ENCODE data around the gene UPP1. TPM values are rescaled to one million over a fixed set of nuclear protein-coding genes. Genes with fewer than 3 reads are reported as not detected.

UPP1 gene
- total and polyA plus RNA-seq, 2 donors (not counting 1 experiment from before 2014, with no cell fraction given): 5.8 to 8.0 TPM

DNA sequence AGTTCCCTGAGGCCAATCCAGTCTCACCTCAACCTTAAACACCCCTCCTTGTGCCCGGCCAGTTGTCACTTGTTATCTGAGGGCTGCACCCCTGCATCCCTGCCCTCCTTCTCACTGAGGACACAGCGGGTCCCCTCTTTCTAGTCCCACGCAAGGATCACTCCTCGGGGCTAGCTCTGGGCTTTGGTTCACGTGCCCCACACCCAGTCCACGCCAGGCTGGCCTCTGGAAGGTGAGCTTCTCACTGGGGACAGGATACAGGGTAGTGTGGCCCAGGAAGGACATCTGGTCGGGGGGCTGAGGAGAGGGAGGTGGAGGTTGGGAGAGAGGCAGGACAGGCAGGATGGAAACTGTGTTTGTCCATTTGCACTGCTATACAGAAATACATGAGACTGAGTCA, 25.5 kb downstream of the UPP1 start:
- POLR2A ChIA-PET: no interaction called here
- no peak overlapping the region for H3K9ac ChIP-seq (ENCODE audit: low read length)
- H3K36me3 ChIP-seq (replicated peaks in 1 of 2; ENCODE audit: control extremely low read depth in 1 of 2, control insufficient read depth in 1 of 2, extremely low read depth in 1 of 2, insufficient read depth in 2 of 2, low read length in 1 of 2): no peaks in the 10 kb centered on the region
- ATAC-seq (ENCODE audit: low read depth): no peak
- H3K79me2 ChIP-seq (ENCODE audit: control insufficient read depth, insufficient read depth, low read length): no peaks in the 10 kb centered on the region
- peaks cover 3% of the 10 kb centered on the region for H3K27me3 Mint-ChIP-seq
- H3K4me3 Mint-ChIP-seq: no peak overlapping the region
- no peaks in the 10 kb centered on the region for H4K20me1 ChIP-seq (ENCODE audit: control insufficient read depth, insufficient read depth, low read length, poor library complexity, severe bottlenecking)
- H3K27ac Mint-ChIP-seq: no peak overlapping the region
- H3K4me1 Mint-ChIP-seq: peaks cover 4% of the 10 kb centered on the region
- H3K9me3 ChIP-seq (ENCODE audit: control extremely low read depth in 1 of 3, control insufficient read depth in 2 of 3, insufficient read depth in 1 of 3, low read length in 2 of 3): no peaks in the 10 kb centered on the region
- no peak overlapping the region for H2AFZ ChIP-seq (ENCODE audit: insufficient read depth, low read depth, low read length, poor library complexity, severe bottlenecking)
- TF ChIP-seq, protein P1, sequence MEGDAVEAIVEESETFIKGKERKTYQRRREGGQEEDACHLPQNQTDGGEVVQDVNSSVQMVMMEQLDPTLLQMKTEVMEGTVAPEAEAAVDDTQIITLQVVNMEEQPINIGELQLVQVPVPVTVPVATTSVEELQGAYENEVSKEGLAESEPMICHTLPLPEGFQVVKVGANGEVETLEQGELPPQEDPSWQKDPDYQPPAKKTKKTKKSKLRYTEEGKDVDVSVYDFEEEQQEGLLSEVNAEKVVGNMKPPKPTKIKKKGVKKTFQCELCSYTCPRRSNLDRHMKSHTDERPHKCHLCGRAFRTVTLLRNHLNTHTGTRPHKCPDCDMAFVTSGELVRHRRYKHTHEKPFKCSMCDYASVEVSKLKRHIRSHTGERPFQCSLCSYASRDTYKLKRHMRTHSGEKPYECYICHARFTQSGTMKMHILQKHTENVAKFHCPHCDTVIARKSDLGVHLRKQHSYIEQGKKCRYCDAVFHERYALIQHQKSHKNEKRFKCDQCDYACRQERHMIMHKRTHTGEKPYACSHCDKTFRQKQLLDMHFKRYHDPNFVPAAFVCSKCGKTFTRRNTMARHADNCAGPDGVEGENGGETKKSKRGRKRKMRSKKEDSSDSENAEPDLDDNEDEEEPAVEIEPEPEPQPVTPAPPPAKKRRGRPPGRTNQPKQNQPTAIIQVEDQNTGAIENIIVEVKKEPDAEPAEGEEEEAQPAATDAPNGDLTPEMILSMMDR (IDR thresholded peaks at IDR 0.05): no peak
- no peak for TF ChIP-seq EZH2 (IDR thresholded peaks at IDR 0.05; ENCODE audit: borderline replicate concordance, insufficient read depth, low read depth, low read length, poor library complexity, severe bottlenecking)
- CTCF ChIA-PET: interaction anchor here (1.3 to 15.9 kb wide), 2 partner anchors 122 to 169 kb away, joined by 3 to 229 read pairs; no protein-coding TSS in a partner anchor
- H3K9me3 Mint-ChIP-seq (ENCODE audit: insufficient read depth): no peaks in the 10 kb centered on the region
- H3K27ac ChIP-seq (ENCODE audit: low read length in 2 of 2): no peak overlapping the region
- no peak overlapping the region for H3K4me3 ChIP-seq (ENCODE audit: control extremely low read depth in 1 of 5, extremely low read depth in 1 of 5, insufficient read depth in 1 of 5, low read depth in 2 of 5, low read length in 4 of 5)
- intact Hi-C loops (cut with micrococcal nuclease): no loop called here
- WGBS (ENCODE audit: insufficient coverage): 94% methylated on average over 7 of the region's 7 CpGs
- H3K4me1 ChIP-seq (ENCODE audit: control insufficient read depth in 2 of 2, insufficient read depth in 2 of 2, low read length in 2 of 2): peaks cover 0 to 3% of the 10 kb centered on the region in 2 donors
- H3K4me2 ChIP-seq (replicated peaks; ENCODE audit: low read depth, low read length, poor library complexity, severe bottlenecking): no peak overlapping the region
- no peaks in the 10 kb centered on the region for H3K27me3 ChIP-seq (replicated peaks in 1 of 4; ENCODE audit: control extremely low read depth in 1 of 4, control insufficient read depth in 3 of 4, insufficient read depth in 4 of 4, low read length in 3 of 4)
- no peak for DNase-seq

DNA sequence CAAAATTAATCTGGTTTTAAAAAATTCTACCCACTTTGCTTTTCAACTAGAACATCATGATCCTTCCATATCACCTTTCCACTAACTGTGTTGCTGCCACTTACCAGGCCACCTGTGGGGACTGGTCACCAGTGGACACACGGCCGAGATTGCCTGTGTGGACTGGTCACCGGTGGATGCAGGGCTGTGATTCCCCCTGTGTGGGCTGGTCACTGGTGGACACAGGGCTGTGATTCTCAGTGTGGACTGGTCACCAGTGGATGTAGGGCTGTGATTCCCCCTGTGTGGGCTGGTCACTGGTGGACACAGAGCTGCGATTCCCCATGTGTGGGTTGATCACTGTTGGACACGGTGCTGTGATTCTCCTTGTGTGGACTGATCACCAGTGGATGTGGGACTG, 27.0 kb downstream of the UPP1 start:
- H3K9ac ChIP-seq (ENCODE audit: low read length): no peak overlapping the region
- H3K4me3 ChIP-seq (ENCODE audit: control extremely low read depth in 1 of 5, extremely low read depth in 1 of 5, insufficient read depth in 1 of 5, low read depth in 2 of 5, low read length in 4 of 5): no peak overlapping the region
- no peak overlapping the region for H3K4me2 ChIP-seq (replicated peaks; ENCODE audit: low read depth, low read length, poor library complexity, severe bottlenecking)
- TF ChIP-seq EZH2 (IDR thresholded peaks at IDR 0.05; ENCODE audit: borderline replicate concordance, insufficient read depth, low read depth, low read length, poor library complexity, severe bottlenecking): no peak
- TF ChIP-seq, protein P1 (IDR thresholded peaks at IDR 0.05): no peak
- Mint-ChIP-seq H3K27me3 (no peaks in the 10 kb centered on the region), H3K4me3 (no peak overlapping the region), H3K9me3 (ENCODE audit: insufficient read depth) (no peaks in the 10 kb centered on the region), H3K4me1 (no peaks in the 10 kb centered on the region), H3K27ac (no peak overlapping the region)
- WGBS (ENCODE audit: insufficient coverage): 97% methylated on average over 5 of the region's 5 CpGs
- CTCF ChIA-PET: no interaction called here
- no peaks in the 10 kb centered on the region for H4K20me1 ChIP-seq (ENCODE audit: control insufficient read depth, insufficient read depth, low read length, poor library complexity, severe bottlenecking)
- POLR2A ChIA-PET: no interaction called here
- no peaks in the 10 kb centered on the region for H3K79me2 ChIP-seq (ENCODE audit: control insufficient read depth, insufficient read depth, low read length)
- no peaks in the 10 kb centered on the region for H3K9me3 ChIP-seq (ENCODE audit: control extremely low read depth in 1 of 3, control insufficient read depth in 2 of 3, insufficient read depth in 1 of 3, low read length in 2 of 3)
- no peak overlapping the region for H2AFZ ChIP-seq (ENCODE audit: insufficient read depth, low read depth, low read length, poor library complexity, severe bottlenecking)
- DNase-seq: no peak
- no peaks in the 10 kb centered on the region for H3K4me1 ChIP-seq (ENCODE audit: control insufficient read depth in 2 of 2, insufficient read depth in 2 of 2, low read length in 2 of 2)
- intact Hi-C loops (cut with micrococcal nuclease): no loop called here
- no peaks in the 10 kb centered on the region for H3K36me3 ChIP-seq (replicated peaks in 1 of 2; ENCODE audit: control extremely low read depth in 1 of 2, control insufficient read depth in 1 of 2, extremely low read depth in 1 of 2, insufficient read depth in 2 of 2, low read length in 1 of 2)
- H3K27me3 ChIP-seq (replicated peaks in 1 of 4; ENCODE audit: control extremely low read depth in 1 of 4, control insufficient read depth in 3 of 4, insufficient read depth in 4 of 4, low read length in 3 of 4): no peaks in the 10 kb centered on the region
- no peak for ATAC-seq (ENCODE audit: low read depth)
- H3K27ac ChIP-seq (ENCODE audit: low read length in 2 of 2): no peak overlapping the region

All from B cell (primary cell).